NCI-H446 (cell line): Measurements from ENCODE around the gene HID1.
"Not testable (repeated sequence)": the region's sequence is repeated elsewhere in the genome, so short reads cannot be mapped to it uniquely, and the experiment has no call there.

ENCODE experiments used
- DNase-seq, 2 experiments: peaks; one replicate each; lab custom pipeline; 2025; lab: John Stamatoyannopoulos, UW

The HID1 gene

GRCh38 chr17:74972107-74972972, at the start of gene HID1:
Gene HID1, minus strand, starts transcription at chr17:74972759. Its CDS starts 103 bp downstream, at chr17:74972656.
- DNase-seq = peak in 1 of 2 experiments; percentile 63

- DNase-seq = no peak
Observed at GRCh38 chr17:75020331-75021110, 48.0 kb upstream of the HID1 start.

- DNase-seq = no peak
Observed at GRCh38 chr17:75019710-75020109, 47.2 kb upstream of the HID1 start.

GRCh38 chr17:75019146-75019545, 46.6 kb upstream of the HID1 start:
- DNase-seq = no peak

GRCh38 chr17:75013092-75013559, 40.6 kb upstream of the HID1 start:
- DNase-seq = no peak

GRCh38 chr17:75012346-75013091, 40.0 kb upstream of the HID1 start, which contains the start of gene MRPL58:
Gene MRPL58, plus strand, starts transcription at chr17:75012670. Its CDS starts 17 bp downstream, at chr17:75012687.
- DNase-seq = peak; percentile 77 to 87

- no peak for DNase-seq
Observed at GRCh38 chr17:75012096-75012345, 39.5 kb upstream of the HID1 start.

GRCh38 chr17:75011401-75012095, 39.0 kb upstream of the HID1 start:
- DNase-seq = peak; percentile 80 to 84

GRCh38 chr17:75010683-75011400, 38.3 kb upstream of the HID1 start:
- peak; percentile 74 to 77 for DNase-seq

GRCh38 chr17:75009139-75009724, 36.7 kb upstream of the HID1 start:
- no peak for DNase-seq

GRCh38 chr17:75008373-75008772, 35.8 kb upstream of the HID1 start:
- no peak for DNase-seq

GRCh38 chr17:75006653-75007052, 34.1 kb upstream of the HID1 start:
- DNase-seq = no peak

GRCh38 chr17:75006084-75006483, 33.5 kb upstream of the HID1 start:
- DNase-seq = not testable (repeated sequence)

GRCh38 chr17:75005291-75005690, 32.7 kb upstream of the HID1 start:
- DNase-seq = no peak

- no peak for DNase-seq
Observed at GRCh38 chr17:75004371-75004770, 31.8 kb upstream of the HID1 start.

- DNase-seq = no peak
Observed at GRCh38 chr17:75003957-75004355, 31.4 kb upstream of the HID1 start.

GRCh38 chr17:75003070-75003956, 30.8 kb upstream of the HID1 start:
- no peak for DNase-seq

- DNase-seq = no peak
Observed at GRCh38 chr17:75001915-75002843, 29.6 kb upstream of the HID1 start.

- no peak for DNase-seq
Observed at GRCh38 chr17:74999523-74999922, 27.0 kb upstream of the HID1 start.
